Psoas muscle (tissue), 8 donors: ENCODE results near the gene TRMT10A. TPM values are rescaled to one million over a fixed set of nuclear protein-coding genes. Genes with fewer than 3 reads are reported as not detected.

Experiments used
- ATAC-seq, 4 donors: fragments of 200-7000 bp; cut with Tn5 transposase; one replicate each; pipeline ENCODE4 v1.9.1; 2020; ENCODE audit warnings: moderate library complexity in 3 of 4, mild to moderate bottlenecking in 2 of 4
- DNase-seq, 2 donors: peaks; one replicate each; pipeline ENCODE4 v3.0.0-alpha.2; 2020
- H3K27ac ChIP-seq: fragments of 200-600 bp; one replicate; pipeline ENCODE4 v1.8.0; 2022
- H3K27me3 ChIP-seq, 3 donors: fragments of 200-600 bp in 1 of 3; one replicate each; pipeline versions ENCODE4 v1.6.1 to v1.8.0; 2013 to 2022; ENCODE audit warnings: low read length in 2 of 3, mild to moderate bottlenecking in 2 of 3, moderate library complexity in 1 of 3; ENCODE audit not compliant: insufficient read depth in 3 of 3
- H3K36me3 ChIP-seq, 2 donors: fragments of 200-600 bp in 1 of 2; one replicate each; pipeline versions ENCODE4 v1.6.1 to v1.8.0; 2013 to 2022; ENCODE audit warnings: low read depth in 1 of 2, mild to moderate bottlenecking in 1 of 2, moderate library complexity in 1 of 2; ENCODE audit not compliant: insufficient read depth in 1 of 2
- H3K4me1 ChIP-seq: fragments of 200-600 bp; one replicate; pipeline ENCODE4 v1.8.0; 2022
- H3K4me3 ChIP-seq: fragments of 200-600 bp; one replicate; pipeline ENCODE4 v1.8.0; 2022; ENCODE audit warnings: mild to moderate bottlenecking
- H3K9me3 ChIP-seq: fragments of 200-600 bp; one replicate; pipeline ENCODE4 v1.8.0; 2022
- CTCF ChIP-seq: fragments of 200-600 bp; IDR thresholded peaks from one replicate; pipeline ENCODE4 v1.8.0; 2022; ENCODE audit warnings: antibody characterized with exemption
- WGBS, 3 donors: extraction: QIAGEN DNeasy Blood & Tissue Kit; methylation state at CpG; one replicate each; pipeline versions ENCODE4 v1.1.6 to v1.1.7; 2013; 5-methylcytosine and 5-hydroxymethylcytosine counted together
- intact Hi-C, 2 donors: fragments of 100-400 bp; cut with DNase I; formaldehyde crosslinking; loops; one replicate each; pipeline versions ENCODE4 v1.11.0 to v1.14.2; 2022
- polyA plus RNA-seq, 3 donors: library from polyadenylated mRNA; stranded (reverse); fragments of 200-250 nt; gene quantifications; one replicate each; pipeline ENCODE4 v1.2.3, GENCODE V29; 2013
- total RNA-seq, 4 donors: library from RNA; stranded (reverse); fragmentation: NEBNext Ultra II Directional in 2 of 4; extraction: Animal tissue kit (Norgen Biotek cat#: 25700) in 2 of 4; gene quantifications; one replicate each; pipeline versions ENCODE4 v1.2.1 to v1.2.4, GENCODE V29; 2021 to 2023
- donor health status: healthy with polysubstance abuse.
- donor health status: DM: no; HTN: no; CAD: no; lungs with moderate emphysema.
- donor health status: Bipolar disorder and iron deficiency.
- donor health status: healthy.
- donor health status: DM: yes; HTN: yes; CAD: no.
- donor health status: DM: no; HTN: no; CAD: no.
- donor health status: DM: no; HTN: no; CAD: no.
- donor health status: DM: yes; HTN: yes; CAD: no.

Gene TRMT10A
- total and polyA plus RNA-seq, 7 donors = 2.1 to 7.2 (median 4.5) TPM

GRCh38 chr4:99591757-99592156 is 27.9 kb upstream of the TRMT10A start:
- DNase-seq (no peak), ATAC-seq (no peak)
- Histone ChIP-seq H3K27ac (no peak overlapping the region), H3K9me3 (no peaks in the 10 kb centered on the region), H3K27me3 (no peaks in the 10 kb centered on the region), H3K4me1 (peaks cover 17% of the 10 kb centered on the region), H3K4me3 (no peak overlapping the region), H3K36me3 (no peaks in the 10 kb centered on the region)
- TF ChIP-seq CTCF = no peak
- intact Hi-C loops = no loop called here
- WGBS, 3 donors = 91 to 93% (median 92%) methylated on average over 3 of the region's 3 CpGs

GRCh38 chr4:99587803-99588202 is 24.0 kb upstream of the TRMT10A start:
- Histone ChIP-seq H3K36me3 (no peaks in the 10 kb centered on the region), H3K4me1 (peaks cover 18% of the 10 kb centered on the region), H3K27me3 (no peaks in the 10 kb centered on the region), H3K9me3 (no peaks in the 10 kb centered on the region), H3K4me3 (no peak overlapping the region), H3K27ac (peak overlapping the region; percentile 4)
- intact Hi-C loops = no loop called here
- ATAC-seq (no peak), DNase-seq (no peak)
- TF ChIP-seq CTCF = no peak
- WGBS, 3 donors = 9 to 27% (median 17%) methylated on average over 1 of the region's 1 CpG

- DNase-seq = no peak
- no peak for ATAC-seq
- H3K36me3 ChIP-seq = no peaks in the 10 kb centered on the region
- H3K4me3 ChIP-seq = no peak overlapping the region
- H3K9me3 ChIP-seq = no peaks in the 10 kb centered on the region
- peak overlapping the region; percentile 4 for H3K27ac ChIP-seq
- peaks cover 18% of the 10 kb centered on the region for H3K4me1 ChIP-seq
- no peaks in the 10 kb centered on the region for H3K27me3 ChIP-seq
- intact Hi-C loops = no loop called here
- no peak for TF ChIP-seq CTCF
Measured at GRCh38 chr4:99587309-99587708, 23.5 kb upstream of the TRMT10A start.

GRCh38 chr4:99586797-99587196 is 23.0 kb upstream of the TRMT10A start:
- no peaks in the 10 kb centered on the region for H3K9me3 ChIP-seq
- ATAC-seq (no peak), DNase-seq (no peak)
- peaks cover 18% of the 10 kb centered on the region for H3K4me1 ChIP-seq
- H3K4me3 ChIP-seq = no peak overlapping the region
- H3K27me3 ChIP-seq = no peaks in the 10 kb centered on the region
- TF ChIP-seq CTCF = no peak
- intact Hi-C loops = no loop called here
- H3K36me3 ChIP-seq = no peaks in the 10 kb centered on the region
- WGBS, 3 donors = 33 to 55% (median 41%) methylated on average over 1 of the region's 1 CpG
- H3K27ac ChIP-seq = no peak overlapping the region

GRCh38 chr4:99586322-99586721 is 22.5 kb upstream of the TRMT10A start:
- H3K4me3 ChIP-seq = no peak overlapping the region
- H3K4me1 ChIP-seq = peaks cover 18% of the 10 kb centered on the region
- no peaks in the 10 kb centered on the region for H3K27me3 ChIP-seq
- DNase-seq (no peak), ATAC-seq (no peak)
- no peak overlapping the region for H3K27ac ChIP-seq
- 34 to 49% (median 43%) methylated on average over 2 of the region's 2 CpGs for WGBS, 3 donors
- H3K36me3 ChIP-seq = no peaks in the 10 kb centered on the region
- TF ChIP-seq CTCF = no peak
- no peaks in the 10 kb centered on the region for H3K9me3 ChIP-seq
- intact Hi-C loops = no loop called here
